IPS-11a (cell line): ENCODE results near the gene GTSE1.

Experiments used
- H3K4me3 ChIP-seq: one replicate; pipeline ENCODE4 v1.5.1; 2013; ENCODE audit warnings: low read depth, low read length, control low read depth

The GTSE1 gene

GRCh38 chr22:46364341-46365165 is 67.9 kb downstream of the GTSE1 start:
- no peak overlapping the region for H3K4me3 ChIP-seq

GRCh38 chr22:46365166-46365624 is 68.5 kb downstream of the GTSE1 start:
- H3K4me3 ChIP-seq = no peak overlapping the region

- H3K4me3 ChIP-seq = no peak overlapping the region
Observed at GRCh38 chr22:46366327-46366731, 69.7 kb downstream of the GTSE1 start.

GRCh38 chr22:46366801-46367706 is 70.4 kb downstream of the GTSE1 start:
- H3K4me3 ChIP-seq = no peak overlapping the region

GRCh38 chr22:46367707-46368191 is 71.1 kb downstream of the GTSE1 start:
- H3K4me3 ChIP-seq = no peak overlapping the region

GRCh38 chr22:46368422-46368821 is 71.8 kb downstream of the GTSE1 start:
- no peak overlapping the region for H3K4me3 ChIP-seq

GRCh38 chr22:46368871-46369715 is 72.4 kb downstream of the GTSE1 start:
- H3K4me3 ChIP-seq = no peak overlapping the region

- H3K4me3 ChIP-seq = no peak overlapping the region
Observed at GRCh38 chr22:46369716-46370583, 73.3 kb downstream of the GTSE1 start.

GRCh38 chr22:46370584-46371291 is 74.1 kb downstream of the GTSE1 start:
- no peak overlapping the region for H3K4me3 ChIP-seq

- no peak overlapping the region for H3K4me3 ChIP-seq
Observed at GRCh38 chr22:46371623-46372226, 75.1 kb downstream of the GTSE1 start.

- no peak overlapping the region for H3K4me3 ChIP-seq
Observed at GRCh38 chr22:46372686-46373085, 76.0 kb downstream of the GTSE1 start.

- no peak overlapping the region for H3K4me3 ChIP-seq
Observed at GRCh38 chr22:46373159-46373558, 76.5 kb downstream of the GTSE1 start.

GRCh38 chr22:46373921-46374662 is 77.4 kb downstream of the GTSE1 start:
- H3K4me3 ChIP-seq = no peak overlapping the region

- no peak overlapping the region for H3K4me3 ChIP-seq
Observed at GRCh38 chr22:46374663-46375474, 78.2 kb downstream of the GTSE1 start.

GRCh38 chr22:46376111-46376510 is 79.4 kb downstream of the GTSE1 start:
- no peak overlapping the region for H3K4me3 ChIP-seq

GRCh38 chr22:46376908-46377524 is 80.3 kb downstream of the GTSE1 start:
- no peak overlapping the region for H3K4me3 ChIP-seq
